ENCODE results near the gene EYS. TPM values are rescaled to one million over a fixed set of nuclear protein-coding genes. Genes with fewer than 3 reads are reported as not detected.

EYS gene
- total RNA-seq, 1 donor from 2014 or later = not detected

- no peaks in the 10 kb centered on the region for H3K27me3 Mint-ChIP-seq (ENCODE audit: unreplicated experiment)
- H3K9me3 Mint-ChIP-seq (ENCODE audit: unreplicated experiment) = no peaks in the 10 kb centered on the region
- TF ChIP-seq CTCF (IDR thresholded peaks at IDR 0.05; ENCODE audit: unreplicated experiment) = no peak
- H3K27ac Mint-ChIP-seq (ENCODE audit: unreplicated experiment) = no peak overlapping the region
- no peak for DNase-seq (ENCODE audit: low spot score)
- H3K4me3 Mint-ChIP-seq (ENCODE audit: unreplicated experiment) = no peak overlapping the region
- no peaks in the 10 kb centered on the region for H3K36me3 Mint-ChIP-seq (ENCODE audit: low read depth, unreplicated experiment)
- no peaks in the 10 kb centered on the region for H3K4me1 Mint-ChIP-seq (ENCODE audit: unreplicated experiment)
Measured at GRCh38 chr6:64527899-64528298, 1179.1 kb downstream of the EYS start.

GRCh38 chr6:64522859-64523258, 1184.2 kb downstream of the EYS start:
- TF ChIP-seq CTCF (IDR thresholded peaks at IDR 0.05; ENCODE audit: unreplicated experiment) = no peak
- no peaks in the 10 kb centered on the region for H3K9me3 Mint-ChIP-seq (ENCODE audit: unreplicated experiment)
- no peak overlapping the region for H3K27ac Mint-ChIP-seq (ENCODE audit: unreplicated experiment)
- H3K4me1 Mint-ChIP-seq (ENCODE audit: unreplicated experiment) = no peaks in the 10 kb centered on the region
- DNase-seq (ENCODE audit: low spot score) = no peak
- H3K36me3 Mint-ChIP-seq (ENCODE audit: low read depth, unreplicated experiment) = no peaks in the 10 kb centered on the region
- no peaks in the 10 kb centered on the region for H3K27me3 Mint-ChIP-seq (ENCODE audit: unreplicated experiment)
- no peak overlapping the region for H3K4me3 Mint-ChIP-seq (ENCODE audit: unreplicated experiment)

DNA sequence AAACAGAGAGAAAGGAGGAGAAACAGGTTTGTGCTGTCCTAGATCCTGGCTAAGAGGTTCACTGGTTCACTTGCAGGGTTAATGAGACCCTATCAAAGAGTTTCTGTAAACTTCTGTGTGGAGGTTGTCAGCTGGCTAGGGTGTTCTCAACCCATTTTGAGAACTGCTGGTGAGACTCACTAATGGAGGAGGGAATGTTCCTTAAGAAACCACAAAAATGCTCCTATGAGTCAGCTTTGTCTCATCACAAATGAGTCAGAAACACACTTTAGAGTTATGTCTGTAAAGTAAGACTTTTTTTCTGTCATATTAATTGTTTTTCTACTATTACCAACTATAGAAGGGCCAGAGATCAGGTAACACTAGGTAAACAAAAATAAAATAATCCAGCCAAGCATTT, 1187.0 kb downstream of the EYS start:
- Mint-ChIP-seq H3K9me3 (ENCODE audit: unreplicated experiment) (no peaks in the 10 kb centered on the region), H3K4me1 (ENCODE audit: unreplicated experiment) (no peaks in the 10 kb centered on the region), H3K36me3 (ENCODE audit: low read depth, unreplicated experiment) (no peaks in the 10 kb centered on the region), H3K27ac (ENCODE audit: unreplicated experiment) (no peak overlapping the region), H3K27me3 (ENCODE audit: unreplicated experiment) (no peaks in the 10 kb centered on the region), H3K4me3 (ENCODE audit: unreplicated experiment) (no peak overlapping the region)
- DNase-seq (ENCODE audit: low spot score) = no peak
- TF ChIP-seq CTCF (IDR thresholded peaks at IDR 0.05; ENCODE audit: unreplicated experiment) = no peak

DNA sequence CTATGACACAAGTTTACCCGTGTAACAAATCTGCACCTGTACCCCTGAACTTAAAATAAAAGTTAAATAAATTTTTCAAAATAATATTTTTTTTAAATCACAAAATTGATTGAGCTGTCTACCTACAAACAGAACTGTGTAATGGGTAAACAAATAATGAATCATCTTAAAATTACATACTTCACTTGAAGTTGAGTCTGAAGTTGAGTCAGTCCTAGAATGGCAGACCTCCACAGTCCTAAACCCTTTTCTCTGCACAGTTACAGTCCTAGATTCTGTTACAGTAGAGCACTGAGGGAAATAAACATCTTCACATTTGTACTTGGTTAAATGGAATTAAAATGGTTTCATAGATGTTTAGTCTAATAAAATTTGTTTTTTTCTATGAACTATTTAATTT, 1190.6 kb downstream of the EYS start:
- no peak for TF ChIP-seq CTCF (IDR thresholded peaks at IDR 0.05; ENCODE audit: unreplicated experiment)
- Mint-ChIP-seq H3K27ac (ENCODE audit: unreplicated experiment) (no peak overlapping the region), H3K36me3 (ENCODE audit: low read depth, unreplicated experiment) (no peaks in the 10 kb centered on the region), H3K4me3 (ENCODE audit: unreplicated experiment) (no peak overlapping the region), H3K4me1 (ENCODE audit: unreplicated experiment) (no peaks in the 10 kb centered on the region), H3K27me3 (ENCODE audit: unreplicated experiment) (no peaks in the 10 kb centered on the region), H3K9me3 (ENCODE audit: unreplicated experiment) (peaks cover 2% of the 10 kb centered on the region)
- DNase-seq (ENCODE audit: low spot score) = no peak

DNA sequence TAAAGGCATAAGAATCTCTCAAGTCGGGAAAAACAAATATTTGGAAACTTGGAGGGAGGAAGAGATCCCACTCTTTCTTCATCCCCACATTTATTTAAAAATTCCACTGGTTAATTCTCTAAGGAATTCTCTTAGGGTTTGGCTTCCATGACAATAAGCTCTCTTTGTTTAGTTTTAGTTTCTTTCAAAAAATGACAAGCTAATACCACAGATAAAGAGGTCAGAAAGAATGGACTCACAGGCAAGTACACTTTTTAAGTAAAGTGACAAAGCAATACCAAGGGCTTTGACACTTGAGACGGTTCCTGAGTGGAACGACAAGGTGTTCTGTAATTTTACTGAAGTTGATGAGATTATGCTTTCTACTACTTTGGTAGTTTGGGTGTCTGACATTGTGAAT, 1199.4 kb downstream of the EYS start:
- H3K36me3 Mint-ChIP-seq (ENCODE audit: low read depth, unreplicated experiment) = no peaks in the 10 kb centered on the region
- no peak overlapping the region for H3K4me3 Mint-ChIP-seq (ENCODE audit: unreplicated experiment)
- H3K27me3 Mint-ChIP-seq (ENCODE audit: unreplicated experiment) = no peaks in the 10 kb centered on the region
- TF ChIP-seq CTCF (IDR thresholded peaks at IDR 0.05; ENCODE audit: unreplicated experiment) = no peak
- peaks cover 4% of the 10 kb centered on the region for H3K9me3 Mint-ChIP-seq (ENCODE audit: unreplicated experiment)
- DNase-seq (ENCODE audit: low spot score) = no peak
- H3K27ac Mint-ChIP-seq (ENCODE audit: unreplicated experiment) = no peak overlapping the region
- H3K4me1 Mint-ChIP-seq (ENCODE audit: unreplicated experiment) = peaks cover 4% of the 10 kb centered on the region

Measured in endothelial cell (in vitro differentiated cells).